ENCODE data around the gene MMD.
"Not testable (repeated sequence)": the region's sequence is repeated elsewhere in the genome, so short reads cannot be mapped to it uniquely, and the experiment has no call there.

MMD gene

DNA sequence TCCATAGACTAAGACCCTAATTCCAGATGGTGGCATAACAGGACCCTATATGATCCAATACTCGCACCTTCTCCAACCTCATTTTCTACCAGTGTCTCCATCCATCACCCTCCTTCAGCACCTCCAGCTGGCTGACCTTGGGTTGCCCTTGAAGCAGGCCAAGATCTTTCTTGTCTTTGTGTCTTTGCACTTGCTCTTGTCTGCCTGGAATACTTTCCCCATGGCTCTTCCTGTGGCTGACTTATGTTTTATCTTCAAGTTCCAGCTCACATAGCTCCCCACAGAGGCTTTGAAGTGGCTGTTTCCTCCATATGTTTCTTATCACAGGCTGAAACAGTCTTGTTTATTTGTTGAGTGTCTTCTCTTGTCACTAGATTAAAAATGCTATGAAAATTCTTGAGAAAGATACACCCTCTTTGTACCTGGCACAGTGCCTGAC lies 29.6 kb upstream of the MMD start:
- TF ChIP-seq, protein P1, sequence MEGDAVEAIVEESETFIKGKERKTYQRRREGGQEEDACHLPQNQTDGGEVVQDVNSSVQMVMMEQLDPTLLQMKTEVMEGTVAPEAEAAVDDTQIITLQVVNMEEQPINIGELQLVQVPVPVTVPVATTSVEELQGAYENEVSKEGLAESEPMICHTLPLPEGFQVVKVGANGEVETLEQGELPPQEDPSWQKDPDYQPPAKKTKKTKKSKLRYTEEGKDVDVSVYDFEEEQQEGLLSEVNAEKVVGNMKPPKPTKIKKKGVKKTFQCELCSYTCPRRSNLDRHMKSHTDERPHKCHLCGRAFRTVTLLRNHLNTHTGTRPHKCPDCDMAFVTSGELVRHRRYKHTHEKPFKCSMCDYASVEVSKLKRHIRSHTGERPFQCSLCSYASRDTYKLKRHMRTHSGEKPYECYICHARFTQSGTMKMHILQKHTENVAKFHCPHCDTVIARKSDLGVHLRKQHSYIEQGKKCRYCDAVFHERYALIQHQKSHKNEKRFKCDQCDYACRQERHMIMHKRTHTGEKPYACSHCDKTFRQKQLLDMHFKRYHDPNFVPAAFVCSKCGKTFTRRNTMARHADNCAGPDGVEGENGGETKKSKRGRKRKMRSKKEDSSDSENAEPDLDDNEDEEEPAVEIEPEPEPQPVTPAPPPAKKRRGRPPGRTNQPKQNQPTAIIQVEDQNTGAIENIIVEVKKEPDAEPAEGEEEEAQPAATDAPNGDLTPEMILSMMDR (IDR thresholded peaks at IDR 0.05; ENCODE audit: low read depth, low read length), result no peak
- no peak for DNase-seq (ENCODE audit: extremely low read depth, low read depth)

DNA sequence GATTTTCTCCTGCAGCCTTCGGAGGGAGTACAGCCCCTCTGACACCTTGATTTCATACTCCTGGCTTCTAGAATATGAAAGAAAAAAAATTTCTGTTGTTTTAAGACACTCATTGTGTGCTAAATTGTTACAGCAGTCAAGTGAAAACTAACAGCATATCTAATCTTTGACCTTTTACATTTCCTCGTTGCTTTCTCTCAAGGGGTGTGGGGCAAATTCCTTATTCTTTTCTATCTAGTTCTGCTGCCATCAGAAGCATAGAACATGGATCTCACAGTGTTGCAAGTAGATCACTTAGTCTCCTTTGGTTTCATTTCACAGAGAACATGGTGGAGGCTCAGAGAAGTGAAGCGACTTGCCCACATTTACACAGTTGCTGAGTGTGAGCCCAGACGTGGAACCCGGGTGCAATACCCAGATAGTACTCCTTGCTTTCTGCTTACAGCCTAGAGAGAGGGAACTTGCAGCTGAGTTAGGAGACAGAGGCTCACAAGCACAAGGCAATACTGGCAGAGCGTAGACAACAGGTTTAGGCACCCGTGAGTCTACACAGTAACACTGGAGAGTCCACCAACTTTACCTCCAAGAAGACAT lies 28.7 kb upstream of the MMD start:
- TF ChIP-seq, protein P1 (IDR thresholded peaks at IDR 0.05; ENCODE audit: low read depth, low read length), result no peak
- no peak for DNase-seq (ENCODE audit: extremely low read depth, low read depth)

DNA sequence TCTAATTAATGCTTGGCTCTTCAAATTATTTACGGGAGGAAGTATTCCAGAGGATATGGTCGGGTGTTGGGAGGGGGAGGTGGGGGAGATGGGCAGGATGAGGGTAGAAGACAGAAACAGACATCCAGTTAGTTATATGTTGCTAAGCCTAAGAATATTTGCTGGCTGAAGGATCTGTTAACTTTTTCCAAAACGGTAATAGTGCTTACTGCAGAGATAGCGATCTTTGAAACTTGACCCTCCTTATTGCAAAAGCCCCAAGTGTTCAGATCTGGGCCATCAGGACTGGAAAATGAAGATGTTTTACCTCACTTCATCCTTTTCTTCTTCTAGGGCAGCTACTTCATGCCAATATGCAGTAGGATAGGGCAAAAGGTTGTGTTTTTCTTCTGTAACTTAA lies 27.0 kb upstream of the MMD start:
- TF ChIP-seq, protein P1 (IDR thresholded peaks at IDR 0.05; ENCODE audit: low read depth, low read length), result no peak
- no peak for DNase-seq (ENCODE audit: extremely low read depth, low read depth)

DNA sequence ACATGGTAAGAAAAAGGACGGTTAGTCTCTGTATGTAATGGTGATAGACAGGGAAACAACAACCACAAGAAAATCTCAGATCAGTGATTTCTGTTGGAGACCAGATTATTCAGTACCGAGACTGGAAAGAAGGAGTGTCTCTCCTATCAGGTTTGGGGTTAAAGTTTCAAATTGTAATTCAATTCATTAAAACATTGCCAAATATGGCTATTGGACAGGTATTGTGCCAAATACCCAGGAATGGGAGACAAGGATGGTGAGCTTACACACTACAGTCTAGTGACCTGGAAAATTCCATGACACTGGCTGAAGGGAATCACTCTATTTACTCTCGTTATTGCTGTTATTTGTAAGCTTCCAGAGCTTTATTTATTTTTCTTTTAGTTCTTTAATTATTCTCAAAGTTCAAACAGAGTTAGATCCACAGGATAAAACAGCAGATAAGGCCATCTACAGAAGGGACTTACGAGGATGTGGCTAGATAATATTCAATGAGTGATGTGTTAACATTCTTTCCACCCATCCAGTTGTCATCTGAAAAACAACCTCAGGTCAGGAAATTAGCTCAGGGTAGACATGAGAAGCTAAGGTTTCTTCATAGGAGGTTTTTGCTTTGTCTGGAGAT lies 25.1 kb upstream of the MMD start:
- no peak for DNase-seq (ENCODE audit: extremely low read depth, low read depth)
- TF ChIP-seq, protein P1 (IDR thresholded peaks at IDR 0.05; ENCODE audit: low read depth, low read length), result no peak

DNA sequence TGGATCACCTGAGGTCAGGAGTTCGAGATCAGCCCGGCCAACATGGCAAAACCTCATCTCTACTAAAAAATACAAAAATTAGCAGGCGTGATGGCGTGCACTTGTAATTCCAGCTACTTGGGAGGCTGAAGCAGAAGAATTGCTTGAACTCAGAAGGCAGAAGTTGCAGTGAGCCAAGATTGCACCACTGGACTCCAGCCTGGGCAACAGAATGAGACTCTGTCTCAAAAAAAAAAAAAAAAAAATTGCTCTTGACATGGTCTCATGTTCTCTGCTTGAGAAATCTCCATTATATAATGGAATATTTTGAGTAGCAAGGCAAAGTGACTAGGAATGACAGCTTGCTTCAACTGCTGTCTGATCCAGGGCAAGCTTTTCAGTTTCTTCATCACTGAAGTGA lies 24.4 kb upstream of the MMD start:
- DNase-seq (ENCODE audit: extremely low read depth, low read depth), result not testable (repeated sequence)

DNA sequence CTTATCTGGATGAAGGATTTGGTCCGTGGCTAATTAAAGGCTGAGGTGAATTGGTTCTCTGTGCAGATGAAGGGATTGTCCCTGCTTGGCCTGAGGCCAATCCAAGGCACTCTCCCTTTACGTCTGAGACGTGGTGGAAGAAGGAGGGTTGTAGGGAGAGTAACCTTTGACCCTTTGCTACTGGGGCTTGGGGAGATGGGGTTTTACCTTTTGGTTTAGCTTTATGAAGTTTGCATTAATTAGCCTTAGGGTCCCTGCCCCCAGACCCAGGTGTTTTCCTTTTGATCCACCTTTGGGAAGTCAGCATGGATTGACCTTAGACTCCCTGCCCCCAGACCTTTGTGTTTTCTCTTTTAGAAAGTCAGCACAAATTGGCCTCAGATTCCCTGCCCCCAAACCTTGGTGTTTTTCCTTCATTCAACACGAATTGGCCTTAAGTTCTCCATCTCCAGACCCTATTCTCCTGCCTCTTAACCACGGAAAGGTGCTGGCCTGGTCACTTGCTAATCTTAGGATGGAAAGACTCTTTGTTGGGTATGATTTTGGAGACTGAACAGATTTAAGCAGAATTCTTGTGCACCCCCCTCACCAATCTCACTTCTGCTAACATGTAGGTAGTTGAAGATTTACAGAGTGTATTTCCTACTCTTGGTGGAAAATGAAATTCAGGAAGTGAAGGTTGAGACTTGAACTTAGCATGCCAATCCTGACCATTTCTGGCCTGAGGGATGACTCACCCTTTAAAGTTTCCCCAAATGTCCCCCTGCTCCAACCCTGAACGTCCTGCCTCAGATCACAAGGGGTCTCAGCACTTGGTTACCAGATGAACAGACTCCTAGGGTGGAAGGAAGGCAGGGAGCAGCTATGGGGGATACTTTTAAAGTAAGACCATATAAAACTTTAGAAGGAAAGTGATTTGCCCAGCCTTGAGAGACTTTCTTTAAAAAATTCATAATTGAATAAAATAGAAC lies 23.1 kb upstream of the MMD start:
- TF ChIP-seq, protein P1 (IDR thresholded peaks at IDR 0.05; ENCODE audit: low read depth, low read length), result no peak
- DNase-seq (ENCODE audit: extremely low read depth, low read depth), result no peak

DNA sequence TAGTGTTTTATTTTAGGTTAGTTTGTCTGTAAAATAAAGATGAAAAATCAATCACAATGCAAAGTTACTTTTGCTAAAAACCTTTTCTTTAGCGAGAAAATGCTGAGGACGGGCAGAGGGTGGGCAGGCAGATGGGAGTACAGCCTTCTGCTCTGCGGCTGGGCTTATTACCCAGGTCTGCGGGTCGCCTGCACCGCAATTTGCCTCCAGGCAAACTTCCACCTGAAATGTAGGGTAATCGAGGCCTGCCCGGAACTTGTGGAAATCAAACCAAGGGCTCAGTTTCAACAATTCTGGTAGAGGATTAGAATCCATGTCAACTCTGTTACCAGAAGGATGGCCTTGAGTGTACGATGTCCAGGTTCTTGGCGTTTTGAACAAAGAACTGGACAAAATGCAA lies 22.3 kb upstream of the MMD start:
- no peak for DNase-seq (ENCODE audit: extremely low read depth, low read depth)
- TF ChIP-seq, protein P1 (IDR thresholded peaks at IDR 0.05; ENCODE audit: low read depth, low read length), result no peak

All from AG09319 (cell line).